HepG2 (cell line): ENCODE results near the gene UNG. TPM values are rescaled to one million over a fixed set of nuclear protein-coding genes. Genes with fewer than 3 reads are reported as not detected.

Experiments used
- CEBPG ChIP-seq: IDR thresholded peaks from 2 replicates; pipeline ENCODE4 v1.6.1; 2016
- CHD2 ChIP-seq: IDR thresholded peaks from 2 replicates; pipeline ENCODE4 v1.6.1; 2011; ENCODE audit warnings: low read depth, low read length, improper control_type of control experiment
- DR1 ChIP-seq: sonication (generic); formaldehyde crosslinking; IDR thresholded peaks from 2 replicates; pipeline ENCODE4 v1.8.0; 2021; ENCODE audit warnings: mild to moderate bottlenecking, missing genetic modification reagents, inconsistent platforms
- ETV5 ChIP-seq: IDR thresholded peaks from 2 replicates; pipeline ENCODE4 v1.6.1; 2018; ENCODE audit warnings: missing biosample characterization, missing genetic modification reagents, inconsistent platforms, borderline replicate concordance
- GRHL1 ChIP-seq: sonication (generic); formaldehyde crosslinking; conservative IDR thresholded peaks from 2 replicates; pipeline ENCODE4 v1.8.0; 2022; ENCODE audit warnings: missing genetic modification reagents
- IKZF5 ChIP-seq: IDR thresholded peaks from 2 replicates; pipeline ENCODE4 v1.6.1; 2018; ENCODE audit warnings: missing genetic modification reagents, mild to moderate bottlenecking, missing compliant biosample characterization
- JUNB ChIP-seq: sonication (generic); formaldehyde crosslinking; IDR thresholded peaks from 2 replicates; pipeline ENCODE4 v1.8.0; 2022; ENCODE audit warnings: missing genetic modification reagents, mild to moderate bottlenecking, borderline replicate concordance
- KMT2B ChIP-seq: IDR thresholded peaks from 2 replicates; pipeline ENCODE4 v1.6.1; 2016; ENCODE audit warnings: missing genetic modification reagents, missing compliant biosample characterization
- NONO ChIP-seq, 2 experiments: fragments of 450-650 bp in 1 of 2; sonication (generic) in 1 of 2; formaldehyde crosslinking in 1 of 2; IDR thresholded peaks in 1 of 2; conservative IDR thresholded peaks in 1 of 2; 2 replicates each; pipeline versions ENCODE4 v1.6.1 to v1.8.0; 2017 to 2022; ENCODE audit warnings: mild to moderate bottlenecking in 1 of 2, missing genetic modification reagents in 1 of 2, moderate library complexity in 1 of 2
- NPAS2 ChIP-seq: sonication (generic); formaldehyde crosslinking; IDR thresholded peaks from 2 replicates; pipeline ENCODE4 v1.8.0; 2022; ENCODE audit warnings: mild to moderate bottlenecking, missing genetic modification reagents, borderline replicate concordance
- SRSF4 ChIP-seq: fragments of 200-400 bp; formaldehyde crosslinking; IDR thresholded peaks from one replicate; pipeline ENCODE4 v1.6.1; 2018; ENCODE audit warnings: mild to moderate bottlenecking, low read depth, low read length, moderate library complexity; ENCODE audit not compliant: poor library complexity, severe bottlenecking
- TRIM22 ChIP-seq: fragments of 450-650 bp; IDR thresholded peaks from 2 replicates; pipeline ENCODE4 v1.6.1; 2017
- ZFP36L1 ChIP-seq: sonication (generic); formaldehyde crosslinking; IDR thresholded peaks from 2 replicates; pipeline ENCODE4 v1.8.0; 2022; ENCODE audit warnings: mild to moderate bottlenecking, missing genetic modification reagents, moderate library complexity
- ZFX ChIP-seq: sonication (generic); formaldehyde crosslinking; IDR thresholded peaks from 2 replicates; pipeline ENCODE4 v1.4.0; 2020; ENCODE audit warnings: mild to moderate bottlenecking, low read depth, missing genetic modification reagents, moderate library complexity
- ZKSCAN5 ChIP-seq: sonication (generic); formaldehyde crosslinking; IDR thresholded peaks from 2 replicates; pipeline ENCODE4 v1.5.1; 2020; ENCODE audit warnings: mild to moderate bottlenecking, missing genetic modification reagents
- ZMYM2 ChIP-seq: sonication (generic); formaldehyde crosslinking; IDR thresholded peaks from 2 replicates; pipeline ENCODE4 v1.8.0; 2022; ENCODE audit warnings: mild to moderate bottlenecking, missing genetic modification reagents
- ZNF547 ChIP-seq: sonication (generic); formaldehyde crosslinking; IDR thresholded peaks from 2 replicates; pipeline ENCODE4 v1.5.1; 2020; ENCODE audit warnings: mild to moderate bottlenecking, missing genetic modification reagents
- ZNF563 ChIP-seq: sonication (generic); formaldehyde crosslinking; IDR thresholded peaks from 2 replicates; pipeline ENCODE4 v1.8.0; 2022; ENCODE audit warnings: mild to moderate bottlenecking, moderate library complexity, missing genetic modification reagents
- ZNF614 ChIP-seq: IDR thresholded peaks from 2 replicates; pipeline ENCODE4 v1.6.1; 2018; ENCODE audit warnings: missing biosample characterization, missing genetic modification reagents, inconsistent platforms, borderline replicate concordance
- ZNF788 ChIP-seq: sonication (generic); formaldehyde crosslinking; IDR thresholded peaks from 2 replicates; pipeline ENCODE4 v1.5.0; 2020; ENCODE audit warnings: mild to moderate bottlenecking, missing genetic modification reagents, borderline replicate concordance
- ZNF816 ChIP-seq: sonication (generic); formaldehyde crosslinking; IDR thresholded peaks from 2 replicates; pipeline ENCODE4 v1.8.0; 2022; ENCODE audit warnings: missing genetic modification reagents, mild to moderate bottlenecking, borderline replicate concordance
- polyA plus RNA-seq, 8 experiments: library from polyadenylated mRNA; depleted of rRNA in 3 of 8; stranded (reverse) in 7 of 8; unstranded in 1 of 8; fragments of >200 nt; fragmentation: Illumina TruSeq in 4 of 8; extraction: Trizol in 4 of 8; gene quantifications; 2 replicates each; pipeline versions ENCODE4 v1.2.1 to v1.2.3, GENCODE V29; 2011 to 2016; ENCODE audit warnings: low read depth in 4 of 8, missing spikeins in 1 of 8, mixed read lengths in 1 of 8; ENCODE audit not compliant: insufficient read depth in 1 of 8
- total RNA-seq, 5 experiments: library from RNA; depleted of rRNA; stranded (reverse); fragments of >200 nt; fragmentation: Illumina TruSeq; extraction: Trizol; gene quantifications; 2 replicates each; pipeline ENCODE4 v1.2.3, GENCODE V29; 2016; ENCODE audit warnings: low read depth in 1 of 5
- TF ChIP-seq, protein P1 (sequence below): sonication (generic); formaldehyde crosslinking; IDR thresholded peaks from 2 replicates; pipeline ENCODE4 v1.9.0; 2021; ENCODE audit warnings: missing genetic modification reagents, mild to moderate bottlenecking, borderline replicate concordance
- TF ChIP-seq, protein P2 (sequence below): IDR thresholded peaks from 2 replicates; pipeline ENCODE4 v1.6.1; 2016; ENCODE audit warnings: low read depth, borderline replicate concordance

Gene UNG
- total and polyA plus RNA-seq, 2 of the 13 experiments (the other 11 are each of a cell fraction or from before 2014, with no cell fraction given), result 23.3 to 114 TPM

DNA sequence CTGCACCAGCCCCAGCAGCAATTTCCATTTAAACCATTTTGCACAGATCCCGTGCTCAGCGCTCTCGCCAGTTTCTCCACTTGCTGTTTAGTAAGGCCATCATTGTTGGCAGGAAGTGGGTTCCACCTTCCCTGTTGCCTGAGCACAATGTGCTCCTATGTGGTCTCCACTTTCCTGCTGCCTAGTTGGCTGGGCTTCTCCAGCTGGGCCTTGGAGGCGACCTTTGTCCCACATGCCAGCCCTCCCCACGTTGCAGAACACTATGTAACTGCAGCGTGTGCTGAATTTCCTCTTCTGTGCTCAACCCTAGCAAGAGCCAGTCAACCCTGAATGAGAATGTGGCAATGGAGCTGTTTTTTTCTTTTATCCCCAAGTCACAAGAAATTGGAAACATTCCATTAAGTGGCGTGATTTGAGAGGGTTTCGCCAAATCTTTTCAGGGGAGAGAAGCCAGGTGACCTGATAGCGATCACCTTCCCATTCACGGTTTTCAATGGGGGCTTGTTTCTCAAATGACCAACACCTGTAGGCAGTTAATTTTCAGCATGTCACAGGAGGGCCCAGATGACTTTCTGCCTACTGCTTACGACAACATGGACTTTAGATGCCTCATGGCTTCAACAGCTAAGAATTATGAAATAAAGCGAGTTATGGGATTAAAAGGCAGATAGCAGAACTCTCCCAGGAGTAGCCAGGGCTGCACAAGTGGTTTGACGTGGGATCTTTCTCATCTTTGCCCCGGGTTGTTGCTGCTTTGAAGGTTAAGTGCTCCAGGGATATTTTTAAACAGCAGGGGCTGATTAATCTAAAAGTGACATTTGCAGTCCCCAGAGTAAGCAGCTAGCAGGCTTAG lies 18.6 kb downstream of the UNG start, which contains the start of gene ACACB (continued):
- no peak for TF ChIP-seq TRIM22
- TF ChIP-seq DR1 (CRISPR knock-in tag), result peak; percentile 60; the same call in 1 of the 2 replicates
- peak; percentile 85 for TF ChIP-seq ETV5
- TF ChIP-seq ZNF547, result peak; percentile 64; the same call in 1 of the 2 replicates
- TF ChIP-seq, protein P1, sequence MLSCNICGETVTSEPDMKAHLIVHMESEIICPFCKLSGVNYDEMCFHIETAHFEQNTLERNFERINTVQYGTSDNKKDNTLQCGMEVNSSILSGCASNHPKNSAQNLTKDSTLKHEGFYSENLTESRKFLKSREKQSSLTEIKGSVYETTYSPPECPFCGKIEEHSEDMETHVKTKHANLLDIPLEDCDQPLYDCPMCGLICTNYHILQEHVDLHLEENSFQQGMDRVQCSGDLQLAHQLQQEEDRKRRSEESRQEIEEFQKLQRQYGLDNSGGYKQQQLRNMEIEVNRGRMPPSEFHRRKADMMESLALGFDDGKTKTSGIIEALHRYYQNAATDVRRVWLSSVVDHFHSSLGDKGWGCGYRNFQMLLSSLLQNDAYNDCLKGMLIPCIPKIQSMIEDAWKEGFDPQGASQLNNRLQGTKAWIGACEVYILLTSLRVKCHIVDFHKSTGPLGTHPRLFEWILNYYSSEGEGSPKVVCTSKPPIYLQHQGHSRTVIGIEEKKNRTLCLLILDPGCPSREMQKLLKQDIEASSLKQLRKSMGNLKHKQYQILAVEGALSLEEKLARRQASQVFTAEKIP (CRISPR knock-in tag), result no peak
- no peak for TF ChIP-seq NONO (IDR thresholded peaks at IDR 0.05)
- peak; percentile 78 for TF ChIP-seq NONO (CRISPR knock-in tag; conservative IDR thresholded peaks at IDR 0.05)
- TF ChIP-seq ZNF614, result peak; percentile 80
- no peak for TF ChIP-seq ZNF816 (CRISPR knock-in tag)
- no peak for TF ChIP-seq SRSF4
- TF ChIP-seq JUNB (CRISPR knock-in tag), result no peak
- peak; percentile 70; the same call in 1 of the 2 replicates for TF ChIP-seq IKZF5 (CRISPR knock-in tag)
- no peak for TF ChIP-seq ZFP36L1 (CRISPR knock-in tag)
- no peak for TF ChIP-seq ZKSCAN5 (CRISPR knock-in tag)
- peak; percentile 62 for TF ChIP-seq CEBPG (CRISPR knock-in tag)
- TF ChIP-seq ZMYM2, result no peak
- TF ChIP-seq NPAS2 (CRISPR knock-in tag), result no peak
- TF ChIP-seq ZNF788, result peak; percentile 78; the same call in 1 of the 2 replicates
- TF ChIP-seq, protein P2, sequence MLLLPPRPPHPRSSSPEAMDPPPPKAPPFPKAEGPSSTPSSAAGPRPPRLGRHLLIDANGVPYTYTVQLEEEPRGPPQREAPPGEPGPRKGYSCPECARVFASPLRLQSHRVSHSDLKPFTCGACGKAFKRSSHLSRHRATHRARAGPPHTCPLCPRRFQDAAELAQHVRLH, result peak; percentile 64; the same call in 1 of the 2 replicates
- TF ChIP-seq ZFX (CRISPR knock-in tag), result peak; percentile 84
- peak; percentile 66 for TF ChIP-seq KMT2B (CRISPR knock-in tag)
- no peak; the same call in none of the 2 replicates for TF ChIP-seq ZNF563 (CRISPR knock-in tag)
- TF ChIP-seq GRHL1 (CRISPR knock-in tag), result no peak
- no peak for TF ChIP-seq CHD2
